DMS 273 treated with DMSO at 0.1 percent for 48 hours (cell line): ENCODE data around the gene CIB2.

Experiments
- DNase-seq: peaks from one replicate; lab custom pipeline; 2025; lab: John Stamatoyannopoulos, UW

The CIB2 gene

GRCh38 chr15:78065973-78066946, 65.0 kb downstream of the CIB2 start:
- DNase-seq, result no peak

- no peak for DNase-seq
Measured at GRCh38 chr15:78065284-78065872, 65.9 kb downstream of the CIB2 start.

- DNase-seq, result no peak
Measured at GRCh38 chr15:78064544-78064943, 66.7 kb downstream of the CIB2 start.

GRCh38 chr15:78063970-78064385, 67.3 kb downstream of the CIB2 start:
- no peak for DNase-seq

GRCh38 chr15:78063217-78063616, 68.0 kb downstream of the CIB2 start:
- DNase-seq, result no peak

- DNase-seq, result no peak
Measured at GRCh38 chr15:78061963-78062427, 69.2 kb downstream of the CIB2 start.

GRCh38 chr15:78060232-78060631, 71.0 kb downstream of the CIB2 start:
- DNase-seq, result no peak

GRCh38 chr15:78059110-78059839, 72.0 kb downstream of the CIB2 start:
- DNase-seq, result peak; percentile 91

GRCh38 chr15:78058401-78058935, 72.8 kb downstream of the CIB2 start:
- no peak for DNase-seq

- DNase-seq, result no peak
Measured at GRCh38 chr15:78057803-78058202, 73.4 kb downstream of the CIB2 start.

- DNase-seq, result no peak
Measured at GRCh38 chr15:78056714-78057269, 74.5 kb downstream of the CIB2 start.

GRCh38 chr15:78055919-78056713, 75.1 kb downstream of the CIB2 start:
- no peak for DNase-seq

- no peak for DNase-seq
Measured at GRCh38 chr15:78054966-78055365, 76.3 kb downstream of the CIB2 start.
